NCI-H1092 treated with DMSO at 0.1 percent for 48 hours (cell line): ENCODE data around the gene MSLN.

Experiments
- DNase-seq: peaks from one replicate; lab custom pipeline; 2025; lab: John Stamatoyannopoulos, UW

The MSLN gene

GRCh38 chr16:776824-777223 lies 16.3 kb downstream of the MSLN start:
- no peak for DNase-seq

GRCh38 chr16:777826-778225 lies 17.3 kb downstream of the MSLN start:
- no peak for DNase-seq

GRCh38 chr16:778447-778846 lies 17.9 kb downstream of the MSLN start:
- DNase-seq, result no peak

GRCh38 chr16:778909-779527 lies 18.5 kb downstream of the MSLN start:
- DNase-seq, result no peak

GRCh38 chr16:779561-779960 lies 19.0 kb downstream of the MSLN start:
- DNase-seq, result no peak

GRCh38 chr16:780296-780695 lies 19.8 kb downstream of the MSLN start:
- DNase-seq, result no peak

GRCh38 chr16:781346-782010 lies 20.9 kb downstream of the MSLN start:
- DNase-seq, result no peak

- no peak for DNase-seq
These were observed 21.7 kb downstream of the MSLN start for GRCh38 chr16:782258-782657.

- DNase-seq, result peak; percentile 52
These were observed 22.4 kb downstream of the MSLN start for GRCh38 chr16:782766-783403.

- no peak for DNase-seq
These were observed 23.0 kb downstream of the MSLN start for GRCh38 chr16:783404-784161.

- DNase-seq, result no peak
These were observed 23.9 kb downstream of the MSLN start for GRCh38 chr16:784431-784830.

- peak; percentile 10 for DNase-seq
These were observed 25.3 kb downstream of the MSLN start for GRCh38 chr16:785563-786535.

- no peak for DNase-seq
These were observed 26.9 kb downstream of the MSLN start for GRCh38 chr16:787321-787966.

- DNase-seq, result no peak
These were observed 27.5 kb downstream of the MSLN start, which contains the start of gene RPUSD1 for GRCh38 chr16:787978-788398. Gene RPUSD1, minus strand, starts transcription at chr16:788381. Its CDS starts 644 bp downstream, at chr16:787737.

- DNase-seq, result peak; percentile 87
These were observed 28.0 kb downstream of the MSLN start, which contains the start of gene CHTF18 for GRCh38 chr16:788399-789126. Gene CHTF18, plus strand, starts transcription at chr16:788620. Its CDS starts 65 bp downstream, at chr16:788685.

- no peak for DNase-seq
These were observed 28.8 kb downstream of the MSLN start for GRCh38 chr16:789191-789850.

- no peak for DNase-seq
These were observed 29.6 kb downstream of the MSLN start for GRCh38 chr16:790086-790485.

- DNase-seq, result no peak
These were observed 30.6 kb downstream of the MSLN start for GRCh38 chr16:791131-791530.

- DNase-seq, result no peak
These were observed 31.9 kb downstream of the MSLN start for GRCh38 chr16:792221-792995.
